GM23248 (cell line): ENCODE data around the gene SCAPER. TPM values are rescaled to one million over a fixed set of nuclear protein-coding genes. Genes with fewer than 3 reads are reported as not detected.
"Not testable (repeated sequence)": the region's sequence is repeated elsewhere in the genome, so short reads cannot be mapped to it uniquely, and the experiment has no call there.

ENCODE experiments used
- DNase-seq: peaks from one replicate; pipeline ENCODE4 v3.0.0-alpha.2; 2015
- H2AFZ ChIP-seq: fragments of 200-600 bp; sonication (generic); 2 replicates; pipeline ENCODE4 v1.6.1; 2016; ENCODE audit warnings: antibody characterized with exemption
- H3F3A ChIP-seq: fragments of 200-600 bp; sonication (generic); 2 replicates; pipeline ENCODE4 v1.6.1; 2016; ENCODE audit warnings: mild to moderate bottlenecking, antibody characterized with exemption, mixed run types; ENCODE audit not compliant: insufficient read depth
- H3K27ac ChIP-seq: fragments of 200-600 bp; sonication (generic); 2 replicates; pipeline ENCODE4 v1.5.1; 2016; ENCODE audit warnings: mild to moderate bottlenecking
- H3K27me3 ChIP-seq: fragments of 200-600 bp; sonication (generic); replicated peaks from 2 replicates; pipeline ENCODE4 v1.6.1; 2016; ENCODE audit warnings: mild to moderate bottlenecking; ENCODE audit not compliant: insufficient read depth
- H3K36me3 ChIP-seq: fragments of 200-600 bp; sonication (generic); 2 replicates; pipeline ENCODE4 v1.6.1; 2016; ENCODE audit warnings: low read depth, mild to moderate bottlenecking
- H3K4me1 ChIP-seq: fragments of 200-600 bp; sonication (generic); 2 replicates; pipeline ENCODE4 v1.6.1; 2016; ENCODE audit warnings: mild to moderate bottlenecking; ENCODE audit not compliant: insufficient read depth
- H3K4me2 ChIP-seq: fragments of 200-600 bp; sonication (generic); one replicate; pipeline ENCODE4 v1.6.1; 2016; ENCODE audit warnings: mild to moderate bottlenecking; ENCODE audit not compliant: unreplicated experiment
- H3K4me3 ChIP-seq: fragments of 200-600 bp; sonication (generic); 2 replicates; pipeline ENCODE4 v1.5.1; 2016; ENCODE audit warnings: mild to moderate bottlenecking
- H3K79me2 ChIP-seq: fragments of 200-600 bp; sonication (generic); 2 replicates; pipeline ENCODE4 v1.6.1; 2016; ENCODE audit warnings: mild to moderate bottlenecking; ENCODE audit not compliant: insufficient read depth
- H3K9ac ChIP-seq: fragments of 200-600 bp; sonication (generic); 2 replicates; pipeline ENCODE4 v1.6.1; 2016; ENCODE audit warnings: mild to moderate bottlenecking
- H3K9me2 ChIP-seq: fragments of 200-600 bp; sonication (generic); 2 replicates; pipeline ENCODE4 v1.6.1; 2016; ENCODE audit warnings: mixed run types, mild to moderate bottlenecking, moderate library complexity; ENCODE audit not compliant: insufficient read depth
- H3K9me3 ChIP-seq: fragments of 200-600 bp; sonication (generic); one replicate; pipeline ENCODE4 v1.6.1; 2017; ENCODE audit warnings: low read depth
- H4K20me1 ChIP-seq: fragments of 200-600 bp; sonication (generic); 2 replicates; pipeline ENCODE4 v1.6.0; 2016; ENCODE audit not compliant: insufficient read depth
- EZH2 ChIP-seq: fragments of 200-600 bp; sonication (generic); IDR thresholded peaks from 2 replicates; pipeline ENCODE4 v1.6.1; 2018; ENCODE audit warnings: antibody characterized with exemption, mild to moderate bottlenecking; ENCODE audit not compliant: insufficient read depth, poor library complexity, severe bottlenecking
- EZH2phosphoT487 ChIP-seq: fragments of 200-600 bp; sonication (generic); IDR thresholded peaks from 2 replicates; pipeline ENCODE4 v1.6.1; 2018; ENCODE audit warnings: antibody characterized with exemption, moderate library complexity, mild to moderate bottlenecking, low read depth; ENCODE audit not compliant: insufficient read depth
- WGBS, 2 experiments: methylation state at CpG; one replicate each; pipeline ENCODE4 v1.1.6; 2015 to 2017; ENCODE audit warnings: low lambda C conversion rate in 2 of 2, low coverage in 1 of 2; ENCODE audit errors: missing lambda C conversion rate in 2 of 2; 5-methylcytosine and 5-hydroxymethylcytosine counted together
- in situ Hi-C: fragments of 300-500 bp; cut with MboI; formaldehyde crosslinking; loops from 2 replicates; pipeline ENCODE4 v1.15.0; 2020
- polyA plus RNA-seq: library from polyadenylated mRNA; unstranded; fragments of >200 nt; fragmentation: Nextera tagmentation; extraction: Ambion mirVana; gene quantifications from 2 replicates; pipeline ENCODE4 v1.2.1, GENCODE V29; 2016
- total RNA-seq: library from RNA; depleted of rRNA; stranded (reverse); fragments of >200 nt; shearing (Covaris generic); gene quantifications from 2 replicates; pipeline ENCODE4 v1.2.3, GENCODE V29; 2014

SCAPER gene
- total and polyA plus RNA-seq, 2 experiments from 2014 or later = 5.9 to 7.8 TPM

GRCh38 chr15:76309601-76310330 lies 595.4 kb downstream of the SCAPER start:
- Histone ChIP-seq H3K27me3 (no peaks in the 10 kb centered on the region), H3F3A (peaks cover 9% of the 10 kb centered on the region; the same call in 1 of the 2 replicates), H3K36me3 (no peaks in the 10 kb centered on the region), H3K27ac (peak overlapping the region; percentile 91), H3K4me3 (peak overlapping the region; percentile 87), H3K9me3 (no peaks in the 10 kb centered on the region), H3K4me2 (peak overlapping the region; percentile 85), H4K20me1 (peaks cover 10% of the 10 kb centered on the region; the same call in 1 of the 2 replicates), H3K4me1 (peaks cover 6% of the 10 kb centered on the region; the same call in 1 of the 2 replicates), H3K9ac (peak overlapping the region; percentile 98), H3K9me2 (no peaks in the 10 kb centered on the region), H2AFZ (no peak overlapping the region), H3K79me2 (peaks cover 64% of the 10 kb centered on the region)
- peak; percentile 31 for DNase-seq
- WGBS, 2 experiments = 71 to 77% methylated on average over 9 to 13 of the region's 13 CpGs
- in situ Hi-C loops = no loop called here
- TF ChIP-seq EZH2 (no peak), EZH2phosphoT487 (no peak)

GRCh38 chr15:76303909-76304308 lies 601.2 kb downstream of the SCAPER start:
- Histone ChIP-seq H4K20me1 (peaks cover 19% of the 10 kb centered on the region; the same call in 1 of the 2 replicates), H3K36me3 (no peaks in the 10 kb centered on the region), H3K4me3 (no peak overlapping the region), H3K27ac (no peak overlapping the region), H3K9ac (no peak overlapping the region), H3K27me3 (no peaks in the 10 kb centered on the region), H3K9me2 (no peaks in the 10 kb centered on the region), H3K9me3 (no peaks in the 10 kb centered on the region), H3K79me2 (peaks cover 100% of the 10 kb centered on the region), H2AFZ (no peak overlapping the region), H3F3A (no peaks in the 10 kb centered on the region), H3K4me2 (no peak overlapping the region), H3K4me1 (no peaks in the 10 kb centered on the region)
- DNase-seq = no peak
- no peak for TF ChIP-seq EZH2
- no peak for TF ChIP-seq EZH2phosphoT487
- in situ Hi-C loops = no loop called here
- 40 to 48% methylated on average over 1 of the region's 1 CpG for WGBS, 2 experiments

GRCh38 chr15:76299786-76300185 lies 605.4 kb downstream of the SCAPER start:
- H3F3A ChIP-seq = no peaks in the 10 kb centered on the region
- TF ChIP-seq EZH2phosphoT487 = no peak
- no peak for TF ChIP-seq EZH2
- no peak overlapping the region for H3K27ac ChIP-seq

GRCh38 chr15:76298986-76299385 lies 606.2 kb downstream of the SCAPER start:
- H3K9ac ChIP-seq = no peak overlapping the region
- H3K4me2 ChIP-seq = no peak overlapping the region
- H3K27me3 ChIP-seq = no peaks in the 10 kb centered on the region
- no peak for DNase-seq
- TF ChIP-seq EZH2 (no peak), EZH2phosphoT487 (no peak)
- no peaks in the 10 kb centered on the region for H3K36me3 ChIP-seq
- H3K9me3 ChIP-seq = no peaks in the 10 kb centered on the region
- in situ Hi-C loops = no loop called here
- H4K20me1 ChIP-seq = peaks cover 13% of the 10 kb centered on the region
- no peaks in the 10 kb centered on the region for H3F3A ChIP-seq
- H3K27ac ChIP-seq = no peak overlapping the region
- WGBS, 2 experiments = 93 to 95% methylated on average over 3 of the region's 3 CpGs
- H3K9me2 ChIP-seq = no peaks in the 10 kb centered on the region
- H2AFZ ChIP-seq = no peak overlapping the region
- H3K4me3 ChIP-seq = no peak overlapping the region
- peaks cover 2% of the 10 kb centered on the region; the same call in 1 of the 2 replicates for H3K4me1 ChIP-seq
- H3K79me2 ChIP-seq = peaks cover 98% of the 10 kb centered on the region

More at GRCh38 chr15:76299786-76300185, 605.4 kb downstream of the SCAPER start:
- no peak overlapping the region for H3K9ac ChIP-seq
- DNase-seq = no peak
- no peaks in the 10 kb centered on the region for H3K27me3 ChIP-seq
- no peaks in the 10 kb centered on the region for H3K9me3 ChIP-seq
- no peak overlapping the region for H3K4me2 ChIP-seq
- H3K4me3 ChIP-seq = no peak overlapping the region
- H3K36me3 ChIP-seq = no peaks in the 10 kb centered on the region
- peaks cover 98% of the 10 kb centered on the region for H3K79me2 ChIP-seq
- in situ Hi-C loops = no loop called here
- H2AFZ ChIP-seq = no peak overlapping the region
- peaks cover 13% of the 10 kb centered on the region for H4K20me1 ChIP-seq
- no peaks in the 10 kb centered on the region for H3K9me2 ChIP-seq
- no peaks in the 10 kb centered on the region for H3K4me1 ChIP-seq
- WGBS, 2 experiments = 93 to 96% methylated on average over 1 of the region's 1 CpG

- H3K27ac ChIP-seq, H3K9me2 ChIP-seq, H3K9me3 ChIP-seq, H3K9ac ChIP-seq, H3F3A ChIP-seq, H3K4me2 ChIP-seq, in situ Hi-C loops, H3K36me3 ChIP-seq, H2AFZ ChIP-seq, H3K4me3 ChIP-seq, DNase-seq, H3K27me3 ChIP-seq: not testable (repeated sequence)
- WGBS, 2 experiments = 93 to 95% methylated on average over 4 of the region's 4 CpGs
- peaks cover 12% of the 10 kb centered on the region for H3K4me1 ChIP-seq
- peaks cover 98% of the 10 kb centered on the region for H3K79me2 ChIP-seq
- peaks cover 14% of the 10 kb centered on the region for H4K20me1 ChIP-seq
Observed at GRCh38 chr15:76297951-76298350, 607.2 kb downstream of the SCAPER start.
